ENCODE results near the gene PAX7. TPM values are rescaled to one million over a fixed set of nuclear protein-coding genes. Genes with fewer than 3 reads are reported as not detected.

The PAX7 gene
- polyA plus RNA-seq, 2 of the 4 experiments (the other 2 are of a cell fraction): 0.23 to 0.48 TPM

GRCh38 chr1:18643154-18644012 is 12.7 kb downstream of the PAX7 start:
- DNase-seq (ENCODE audit: low read depth in 1 of 2, low spot score in 1 of 2): no peak
- POLR2A ChIA-PET: no interaction called here

GRCh38 chr1:18644013-18644399 is 13.4 kb downstream of the PAX7 start:
- TF ChIP-seq CHD4 (IDR thresholded peaks at IDR 0.05; ENCODE audit: borderline replicate concordance) (no peak), SMC3 (IDR thresholded peaks at IDR 0.05) (no peak), NPAS2 (CRISPR knock-in tag; IDR thresholded peaks at IDR 0.05; ENCODE audit: borderline replicate concordance) (no peak), EHF (CRISPR knock-in tag; IDR thresholded peaks at IDR 0.05) (no peak), KDM1A (IDR thresholded peaks at IDR 0.05; ENCODE audit: low read depth) (no peak), ZSCAN20 (CRISPR knock-in tag; IDR thresholded peaks at IDR 0.05) (no peak), HOXB13 (CRISPR knock-in tag; IDR thresholded peaks at IDR 0.05; ENCODE audit: low read depth) (no peak), HOXA7 (CRISPR knock-in tag; IDR thresholded peaks at IDR 0.05) (no peak), PHF8 (IDR thresholded peaks at IDR 0.05; ENCODE audit: borderline replicate concordance, low read depth) (no peak), ZNF302 (CRISPR knock-in tag; IDR thresholded peaks at IDR 0.05) (no peak), RFX5 (IDR thresholded peaks at IDR 0.05) (no peak), MAZ (IDR thresholded peaks at IDR 0.05; ENCODE audit: borderline replicate concordance, low read depth, low read length) (no peak), HEYL (CRISPR knock-in tag; IDR thresholded peaks at IDR 0.05) (no peak), BHLHE40 (IDR thresholded peaks at IDR 0.05; ENCODE audit: low read depth, low read length) (no peak), FOXS1 (CRISPR knock-in tag; IDR thresholded peaks at IDR 0.05) (no peak), RAD21 (conservative IDR thresholded peaks at IDR 0.05 in 1 of 2, IDR thresholded peaks at IDR 0.05 in 1 of 2) (no peak), ZFP36 (IDR thresholded peaks at IDR 0.05; ENCODE audit: borderline replicate concordance, partially characterized antibody) (no peak), HMGXB4 (CRISPR knock-in tag; IDR thresholded peaks at IDR 0.05; ENCODE audit: borderline replicate concordance) (no peak), CHD2 (IDR thresholded peaks at IDR 0.05; ENCODE audit: low read length, partially characterized antibody) (no peak)
- Histone ChIP-seq H3K4me2 (no peak overlapping the region), H3K4me1 (no peaks in the 10 kb centered on the region; the same call in 2 of the 3 replicates), H3K9me3 (no peaks in the 10 kb centered on the region), H3K27ac (no peak overlapping the region), H3K4me3 (no peak overlapping the region)
- FAIRE-seq (no peak), DNase-seq (ENCODE audit: low read depth in 1 of 2, low spot score in 1 of 2) (no peak), ATAC-seq (no peak)
- 82% methylated on average over 15 of the region's 22 CpGs for WGBS (ENCODE audit: missing lambda C conversion rate)
- ChIA-PET CTCF (interaction anchor here (1.0 kb wide), 1 partner anchor 47 kb away, joined by 3 read pairs; no protein-coding TSS in a partner anchor), POLR2A (no interaction called here)

More at GRCh38 chr1:18643154-18644012, 12.7 kb downstream of the PAX7 start:
- Histone ChIP-seq H3K27ac (no peak overlapping the region), H3K4me2 (no peak overlapping the region), H3K4me1 (no peaks in the 10 kb centered on the region), H3K4me3 (no peak overlapping the region), H3K9me3 (no peaks in the 10 kb centered on the region)
- no peak for FAIRE-seq
- TF ChIP-seq FOSB (CRISPR knock-in tag; IDR thresholded peaks at IDR 0.05) (no peak), CBX8 (IDR thresholded peaks at IDR 0.05) (no peak), FOSL2 (IDR thresholded peaks at IDR 0.05) (no peak), FOSL2 (CRISPR knock-in tag; IDR thresholded peaks at IDR 0.05) (no peak), FOXS1 (CRISPR knock-in tag; IDR thresholded peaks at IDR 0.05) (no peak), RARB (CRISPR knock-in tag; IDR thresholded peaks at IDR 0.05) (no peak), ELK1 (IDR thresholded peaks at IDR 0.05; ENCODE audit: low read depth, low read length) (no peak), NR3C1 (IDR thresholded peaks at IDR 0.05) (no peak), CBX2 (IDR thresholded peaks at IDR 0.05; ENCODE audit: borderline replicate concordance, low read depth) (no peak), HEYL (CRISPR knock-in tag; IDR thresholded peaks at IDR 0.05) (no peak), ZFP36 (IDR thresholded peaks at IDR 0.05; ENCODE audit: borderline replicate concordance, partially characterized antibody) (no peak)
- CTCF ChIA-PET: interaction anchor here (0.9 kb wide), 1 partner anchor 26 kb away, joined by 3 read pairs; no protein-coding TSS in a partner anchor
- no peak for ATAC-seq
- WGBS (ENCODE audit: missing lambda C conversion rate): 88% methylated on average over 68 of the region's 73 CpGs
